ENCODE results near the gene DNAJB12.
A peak's percentile ranks its signal among the peaks of the same experiment; 100 is the strongest.
"Not testable (repeated sequence)": the region's sequence is repeated elsewhere in the genome, so short reads cannot be mapped to it uniquely, and the experiment has no call there.

Gene DNAJB12

GRCh38 chr10:72316386-72316700, 38.4 kb downstream of the DNAJB12 start:
- DNase-seq (ENCODE audit: low read depth), result no peak

GRCh38 chr10:72315611-72316385, 38.9 kb downstream of the DNAJB12 start:
- DNase-seq (ENCODE audit: low read depth), result no peak

- no peak for DNase-seq (ENCODE audit: low read depth)
Measured at GRCh38 chr10:72315054-72315453, 39.7 kb downstream of the DNAJB12 start.

- DNase-seq (ENCODE audit: low read depth), result no peak
Measured at GRCh38 chr10:72314263-72314662, 40.5 kb downstream of the DNAJB12 start.

GRCh38 chr10:72312865-72313391, 41.8 kb downstream of the DNAJB12 start:
- DNase-seq (ENCODE audit: low read depth), result no peak

- DNase-seq (ENCODE audit: low read depth), result no peak
Measured at GRCh38 chr10:72311667-72312066, 43.1 kb downstream of the DNAJB12 start.

- DNase-seq (ENCODE audit: low read depth), result no peak
Measured at GRCh38 chr10:72310636-72311035, 44.1 kb downstream of the DNAJB12 start.

- no peak for DNase-seq (ENCODE audit: low read depth)
Measured at GRCh38 chr10:72310241-72310633, 44.5 kb downstream of the DNAJB12 start.

GRCh38 chr10:72309290-72310240, 45.2 kb downstream of the DNAJB12 start:
- no peak for DNase-seq (ENCODE audit: low read depth)

- no peak for DNase-seq (ENCODE audit: low read depth)
Measured at GRCh38 chr10:72308320-72308987, 46.3 kb downstream of the DNAJB12 start.

- not testable (repeated sequence) for DNase-seq (ENCODE audit: low read depth)
Measured at GRCh38 chr10:72307711-72308110, 47.0 kb downstream of the DNAJB12 start.

GRCh38 chr10:72306215-72306760, 48.4 kb downstream of the DNAJB12 start:
- DNase-seq (ENCODE audit: low read depth), result no peak

GRCh38 chr10:72303424-72304128, 51.1 kb downstream of the DNAJB12 start:
- no peak for DNase-seq (ENCODE audit: low read depth)

- no peak for DNase-seq (ENCODE audit: low read depth)
Measured at GRCh38 chr10:72298592-72299519, 55.9 kb downstream of the DNAJB12 start.

- DNase-seq (ENCODE audit: low read depth), result peak; percentile 86
Measured at GRCh38 chr10:72297805-72298591, 56.7 kb downstream of the DNAJB12 start.

GRCh38 chr10:72297281-72297804, 57.4 kb downstream of the DNAJB12 start:
- DNase-seq (ENCODE audit: low read depth), result peak; percentile 94

GRCh38 chr10:72296829-72297280, 57.9 kb downstream of the DNAJB12 start:
- not testable (repeated sequence) for DNase-seq (ENCODE audit: low read depth)

GRCh38 chr10:72295330-72295910, 59.3 kb downstream of the DNAJB12 start:
- no peak for DNase-seq (ENCODE audit: low read depth)

All from T follicular helper cell (primary cell).